K562 (cell line): Measurements from ENCODE around the gene SLC35E3. TPM values are rescaled to one million over a fixed set of nuclear protein-coding genes. Genes with fewer than 3 reads are reported as not detected.
A peak's percentile ranks its signal among the peaks of the same experiment; 100 is the strongest.

Source experiments
- ATAC-seq: fragments of 200-7000 bp; cut with Tn5 transposase; 3 replicates; pipeline ENCODE4 v1.9.1; 2020; ENCODE audit warnings: moderate library complexity
- BruUV-seq: library from RNA; stranded (reverse); fragments of 400-500 nt; replicated peaks from 2 replicates; lab custom pipeline; 2021; lab: Mats Ljungman, UMichigan
- CTCF ChIA-PET: fragments of 300-600 bp; formaldehyde crosslinking; extraction: SDS; loops from one replicate; lab custom pipeline; 2021; ENCODE audit warnings: low intra/inter-chr PET ratio; lab: Yijun Ruan, JAX
- POLR2A ChIA-PET: fragments of 300-600, 350-650 bp; sonication (Branson Sonifier 250); formaldehyde crosslinking; extraction: SDS; loops from one replicate; lab custom pipeline; 2021; ENCODE audit warnings: antibody characterized with exemption, inconsistent platforms; lab: Yijun Ruan, JAX
- DNase-seq, 4 experiments: peaks; one replicate each; pipeline versions ENCODE4 v3.0.0 to v3.0.0-alpha.2; 2011 to 2018; ENCODE audit warnings: low spot score in 3 of 4, mixed read lengths in 3 of 4; ENCODE audit errors: extremely low read depth in 1 of 4
- FAIRE-seq: peaks from 2 replicates; lab custom pipeline; 2011; peaks lifted over from hg19 to GRCh38; lab: Jason Lieb, UNC
- H2AFZ ChIP-seq: 2 replicates; pipeline ENCODE4 v1.6.0; 2011; ENCODE audit warnings: low read depth, low read length, control low read depth, inconsistent platforms
- H3K27ac ChIP-seq: fragments of 200-600 bp; 3 replicates; pipeline ENCODE4 v1.8.0; 2011; ENCODE audit warnings: low read depth, mild to moderate bottlenecking, control low read depth, inconsistent platforms, low read length, moderate library complexity, mixed read lengths; ENCODE audit errors: extremely low read depth
- H3K27me3 ChIP-seq, 2 experiments: fragments of 300-600 bp in 1 of 2; 2 replicates in 1 of 2; 3 replicates in 1 of 2; pipeline versions ENCODE4 v1.6.0 to v1.8.0; 2011; ENCODE audit warnings: inconsistent platforms in 2 of 2, low read length in 2 of 2, mild to moderate bottlenecking in 1 of 2, mixed read lengths in 1 of 2, moderate library complexity in 1 of 2; ENCODE audit not compliant: control insufficient read depth in 2 of 2, insufficient read depth in 2 of 2
- H3K36me3 ChIP-seq: fragments of 300-600 bp; 3 replicates; pipeline ENCODE4 v1.8.0; 2011; ENCODE audit warnings: mild to moderate bottlenecking, low read length, inconsistent platforms; ENCODE audit not compliant: control insufficient read depth, insufficient read depth
- H3K4me1 ChIP-seq, 2 experiments: fragments of 200-600 bp in 1 of 2; replicated peaks in 1 of 2; 2 replicates in 1 of 2; 3 replicates in 1 of 2; pipeline versions ENCODE4 v1.5.1 to v1.8.0; 2011; ENCODE audit warnings: inconsistent platforms in 2 of 2, low read length in 2 of 2, mild to moderate bottlenecking in 1 of 2, mixed read lengths in 1 of 2, moderate library complexity in 1 of 2; ENCODE audit not compliant: control insufficient read depth in 2 of 2, insufficient read depth in 2 of 2
- H3K4me2 ChIP-seq: 2 replicates; pipeline ENCODE4 v1.6.1; 2011; ENCODE audit warnings: low read length, control low read depth, inconsistent platforms, mixed read lengths; ENCODE audit not compliant: insufficient read depth
- H3K4me3 ChIP-seq: fragments of 200-600 bp; sonication (generic), shearing (Covaris generic); 2 replicates; pipeline ENCODE4 v1.5.1; 2016; ENCODE audit warnings: control low read depth, inconsistent platforms
- H3K79me2 ChIP-seq: fragments of 200-600 bp; 3 replicates; pipeline ENCODE4 v1.8.0; 2011; ENCODE audit warnings: low read length, inconsistent platforms; ENCODE audit not compliant: control insufficient read depth, insufficient read depth
- H3K9ac ChIP-seq, 2 experiments: 2 replicates each; pipeline versions ENCODE4 v1.6.0 to v1.6.1; 2011; ENCODE audit warnings: low read depth in 2 of 2, low read length in 2 of 2, control low read depth in 1 of 2, inconsistent platforms in 1 of 2, mild to moderate bottlenecking in 1 of 2, mixed read lengths in 1 of 2; ENCODE audit not compliant: insufficient read depth in 1 of 2
- H3K9me1 ChIP-seq: one replicate; pipeline ENCODE4 v1.6.0; 2011; ENCODE audit warnings: inconsistent platforms, mild to moderate bottlenecking, low read length, moderate library complexity; ENCODE audit not compliant: control insufficient read depth, insufficient read depth
- H3K9me3 ChIP-seq: replicated peaks from 2 replicates; pipeline ENCODE4 v1.5.1; 2011; ENCODE audit warnings: low read depth, low read length, inconsistent platforms; ENCODE audit not compliant: control insufficient read depth, insufficient read depth
- H4K20me1 ChIP-seq: replicated peaks from 2 replicates; pipeline ENCODE4 v1.6.1; 2011; ENCODE audit warnings: low read length, inconsistent platforms, mixed read lengths; ENCODE audit not compliant: control insufficient read depth, insufficient read depth
- ARHGAP35 ChIP-seq: fragments of 450-650 bp; IDR thresholded peaks from 2 replicates; pipeline ENCODE4 v1.6.1; 2018; ENCODE audit not compliant: partially characterized antibody
- C11orf30 ChIP-seq: fragments of 450-650 bp; IDR thresholded peaks from 2 replicates; pipeline ENCODE4 v1.6.1; 2016; ENCODE audit warnings: low read depth, mild to moderate bottlenecking
- EP400 ChIP-seq: fragments of 450-650 bp; IDR thresholded peaks from 2 replicates; pipeline ENCODE4 v1.6.1; 2017; ENCODE audit warnings: antibody characterized with exemption, mild to moderate bottlenecking, moderate library complexity
- ETS2 ChIP-seq: IDR thresholded peaks from 2 replicates; pipeline ENCODE4 v1.6.1; 2016; ENCODE audit warnings: borderline replicate concordance, missing genetic modification characterization, mild to moderate bottlenecking, moderate library complexity, missing compliant biosample characterization; ENCODE audit not compliant: poor library complexity, severe bottlenecking
- HDAC6 ChIP-seq: IDR thresholded peaks from 2 replicates; pipeline ENCODE4 v1.6.1; 2012; ENCODE audit warnings: low read depth, mild to moderate bottlenecking, control low read depth, inconsistent platforms, low read length, moderate library complexity
- MAFK ChIP-seq: IDR thresholded peaks from 2 replicates; pipeline ENCODE4 v1.6.1; 2011; ENCODE audit warnings: low read length, improper control_type of control experiment
- POLR2AphosphoS5 ChIP-seq: IDR thresholded peaks from 2 replicates; pipeline ENCODE4 v1.6.1; 2011; ENCODE audit warnings: mild to moderate bottlenecking, low read depth, low read length, moderate library complexity; ENCODE audit not compliant: control insufficient read depth, insufficient read depth
- PRPF4 ChIP-seq: fragments of 200-400 bp; formaldehyde crosslinking; IDR thresholded peaks from one replicate; pipeline ENCODE4 v1.6.1; 2017; ENCODE audit warnings: low read length, low read depth, mild to moderate bottlenecking; ENCODE audit not compliant: insufficient read depth, poor library complexity, severe bottlenecking
- SMAD2 ChIP-seq: fragments of 150-350 bp; IDR thresholded peaks from 2 replicates; pipeline ENCODE4 v1.6.1; 2014; ENCODE audit warnings: low read depth, mild to moderate bottlenecking, low read length
- SMARCA4 ChIP-seq: fragments of 450-650 bp; IDR thresholded peaks from 2 replicates; pipeline ENCODE4 v1.6.1; 2016
- TCF7L2 ChIP-seq: fragments of 150-350 bp; IDR thresholded peaks from 2 replicates; pipeline ENCODE4 v1.6.1; 2016; ENCODE audit warnings: low read depth, mild to moderate bottlenecking, low read length, moderate library complexity
- THRB ChIP-seq: fragments of 450-650 bp; formaldehyde crosslinking; conservative IDR thresholded peaks from 2 replicates; pipeline ENCODE4 v1.4.0; 2022; ENCODE audit warnings: mild to moderate bottlenecking, missing genetic modification characterization
- YY1 ChIP-seq, 3 experiments: IDR thresholded peaks; 2 replicates each; pipeline ENCODE4 v1.6.1; 2011; ENCODE audit warnings: low read length in 2 of 3, mild to moderate bottlenecking in 2 of 3, moderate library complexity in 2 of 3, borderline replicate concordance in 1 of 3, control low read depth in 1 of 3, low read depth in 1 of 3; ENCODE audit not compliant: insufficient read depth in 3 of 3, insufficient replicate concordance in 2 of 3, control insufficient read depth in 1 of 3, insufficient read length in 1 of 3; ENCODE audit errors: extremely low read depth in 1 of 3
- ZNF764 ChIP-seq: fragments of 250-450 bp; sonication (Bioruptor Pico); IDR thresholded peaks from 2 replicates; pipeline ENCODE4 v1.4.0; 2020; ENCODE audit warnings: low read depth, mild to moderate bottlenecking, moderate library complexity
- WGBS: fragments of 100-300 bp; shearing (Covaris generic); methylation state at CpG from one replicate; pipeline ENCODE4 v1.1.6; 2016; ENCODE audit warnings: low coverage, mixed read lengths; ENCODE audit not compliant: insufficient coverage; ENCODE audit errors: missing lambda C conversion rate; 5-methylcytosine and 5-hydroxymethylcytosine counted together
- in situ Hi-C: fragments of 300-500 bp; cut with MboI; formaldehyde crosslinking; loops from 4 replicates; pipeline ENCODE4 v1.15.0; 2018; ENCODE audit warnings: inconsistent platforms, mixed read lengths
- intact Hi-C: fragments of 100-400 bp; cut with micrococcal nuclease; formaldehyde crosslinking; loops from 2 replicates; pipeline ENCODE4 v1.14.2; 2022
- polyA plus RNA-seq, 8 experiments: library from polyadenylated mRNA; depleted of rRNA in 4 of 8; stranded (reverse) in 5 of 8; unstranded in 3 of 8; fragments of >200 nt; fragmentation: Nextera tagmentation in 2 of 8; fragmentation: Illumina TruSeq in 1 of 8; extraction: Ambion mirVana in 2 of 8; extraction: Trizol in 1 of 8; gene quantifications; 2 replicates each; pipeline versions ENCODE4 v1.2.1 to v1.2.3, GENCODE V29; 2011 to 2014; ENCODE audit warnings: inconsistent platforms in 1 of 8, missing spikeins in 1 of 8
- total RNA-seq, 7 experiments: library from RNA; depleted of rRNA in 6 of 7; stranded (reverse); fragments of >200 nt in 6 of 7; fragmentation: Illumina TruSeq in 2 of 7; extraction: Trizol in 2 of 7; gene quantifications; 2 replicates each; pipeline versions ENCODE4 v1.2.1 to v1.2.3, GENCODE V29; 2011 to 2021; ENCODE audit warnings: low replicate concordance in 1 of 7

The SLC35E3 gene
- total and polyA plus RNA-seq, 9 of the 15 experiments (the other 6 are each of a cell fraction or from before 2014, with no cell fraction given): 1.2 to 5.9 (median 3.8) TPM

GRCh38 chr12:68733661-68734071 lies 12.3 kb upstream of the SLC35E3 start:
- Histone ChIP-seq H3K79me2 (no peaks in the 10 kb centered on the region), H3K9ac (no peak overlapping the region), H4K20me1 (no peaks in the 10 kb centered on the region), H3K36me3 (peaks cover 76% of the 10 kb centered on the region), H3K27me3 (no peaks in the 10 kb centered on the region), H3K4me1 (no peaks in the 10 kb centered on the region), H3K4me2 (no peak overlapping the region), H2AFZ (no peak overlapping the region), H3K4me3 (no peak overlapping the region), H3K27ac (no peak overlapping the region), H3K9me3 (no peaks in the 10 kb centered on the region), H3K9me1 (no peaks in the 10 kb centered on the region)
- ATAC-seq (no peak), FAIRE-seq (no peak), DNase-seq (no peak)
- WGBS: 94% methylated on average over 4 of the region's 4 CpGs
- ChIA-PET POLR2A (interaction anchor here (0.9 kb wide), 1 partner anchor 9 kb away, joined by 3 read pairs; no protein-coding TSS in a partner anchor), CTCF (no interaction called here)
- in situ Hi-C loops (no loop called here), intact Hi-C loops (no loop called here)
- BruUV-seq: no TSS peak
- TF ChIP-seq POLR2AphosphoS5 (no peak), ETS2 (tag) (no peak), C11orf30 (peak; percentile 84), THRB (no peak), ZNF764 (no peak), ARHGAP35 (no peak), TCF7L2 (no peak), MAFK (peak; percentile 45; the same call in 1 of the 2 replicates), PRPF4 (no peak), EP400 (no peak), HDAC6 (no peak), SMAD2 (no peak), YY1 (IDR thresholded peaks at IDR 0.05; ENCODE audit: borderline replicate concordance in 1 of 3, control insufficient read depth in 1 of 3, extremely low read depth in 1 of 3, insufficient read depth in 3 of 3, insufficient read length in 1 of 3, insufficient replicate concordance in 2 of 3, low read depth in 1 of 3, low read length in 2 of 3) (no peak), SMARCA4 (0 out of 2 replicates have a peak, but pooled peaks have one; percentile 17)
